DMS 273 (cell line): ENCODE results near the gene KLK4.
A peak's percentile ranks its signal among the peaks of the same experiment; 100 is the strongest.

Experiments
- DNase-seq: peaks from one replicate; lab custom pipeline; 2025; ENCODE audit not compliant: unreplicated experiment; lab: John Stamatoyannopoulos, UW

The KLK4 gene

GRCh38 chr19:50911206-50912101 lies at the start of gene KLK4:
Gene KLK4, minus strand, starts transcription at chr19:50911395. Its CDS starts 657 bp downstream, at chr19:50910738.
- no peak for DNase-seq

GRCh38 chr19:50959731-50960500 lies 48.7 kb upstream of the KLK4 start:
- DNase-seq, result peak; percentile 16

- DNase-seq, result no peak
Observed at GRCh38 chr19:50957587-50957986, 46.4 kb upstream of the KLK4 start.

GRCh38 chr19:50952910-50953309 lies 41.7 kb upstream of the KLK4 start, which contains the start of gene KLK5:
Gene KLK5, minus strand, starts transcription at chr19:50953038. Its CDS starts 381 bp downstream, at chr19:50952657.
- DNase-seq, result no peak

- DNase-seq, result no peak
Observed at GRCh38 chr19:50949861-50950260, 38.7 kb upstream of the KLK4 start.

GRCh38 chr19:50947123-50947522 lies 35.9 kb upstream of the KLK4 start:
- DNase-seq, result no peak

- no peak for DNase-seq
Observed at GRCh38 chr19:50944795-50945194, 33.6 kb upstream of the KLK4 start.

- no peak for DNase-seq
Observed at GRCh38 chr19:50943074-50943828, 32.1 kb upstream of the KLK4 start.

- no peak for DNase-seq
Observed at GRCh38 chr19:50939596-50939995, 28.4 kb upstream of the KLK4 start.

GRCh38 chr19:50933640-50934039 lies 22.4 kb upstream of the KLK4 start:
- no peak for DNase-seq

- no peak for DNase-seq
Observed at GRCh38 chr19:50932690-50933083, 21.5 kb upstream of the KLK4 start.

- no peak for DNase-seq
Observed at GRCh38 chr19:50932018-50932689, 21.0 kb upstream of the KLK4 start.

- DNase-seq, result no peak
Observed at GRCh38 chr19:50931023-50931422, 19.8 kb upstream of the KLK4 start.

GRCh38 chr19:50928831-50929230 lies 17.6 kb upstream of the KLK4 start:
- peak; percentile 20 for DNase-seq

- no peak for DNase-seq
Observed at GRCh38 chr19:50926144-50926543, 14.9 kb upstream of the KLK4 start.

GRCh38 chr19:50925734-50926133 lies 14.5 kb upstream of the KLK4 start:
- no peak for DNase-seq

GRCh38 chr19:50924586-50924985 lies 13.4 kb upstream of the KLK4 start:
- DNase-seq, result no peak

- DNase-seq, result peak; percentile 90
Observed at GRCh38 chr19:50922317-50922853, 11.2 kb upstream of the KLK4 start.

GRCh38 chr19:50921426-50922316 lies 10.5 kb upstream of the KLK4 start:
- DNase-seq, result no peak
